Inflammatory macrophage treated with lipopolysaccharide for 4 hours (primary cell): ENCODE measurements around the gene SLC25A38.

Experiments used
- DNase-seq: peaks from one replicate; pipeline ENCODE4 v3.0.0-alpha.2; 2020

Gene SLC25A38

DNA sequence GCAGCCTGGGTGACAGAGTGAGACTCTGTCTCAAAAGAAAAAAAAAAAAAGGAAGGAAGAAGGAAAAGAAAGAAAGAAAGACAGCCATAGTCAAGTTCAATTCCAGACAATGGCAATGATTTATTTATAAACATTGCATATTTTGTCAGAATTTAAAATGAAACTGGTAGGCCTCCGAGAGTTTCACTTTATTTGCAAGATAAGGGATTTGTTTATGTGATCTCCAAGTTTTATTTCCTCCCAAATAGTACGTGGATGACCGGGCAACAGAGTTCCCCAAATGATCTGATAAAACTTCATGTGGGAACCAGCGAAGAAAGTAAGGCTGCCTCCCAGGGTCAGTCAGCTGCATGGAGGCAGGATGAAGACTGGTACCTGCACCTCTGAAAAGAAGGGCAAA, 55.7 kb downstream of the SLC25A38 start:
- DNase-seq: no peak

DNA sequence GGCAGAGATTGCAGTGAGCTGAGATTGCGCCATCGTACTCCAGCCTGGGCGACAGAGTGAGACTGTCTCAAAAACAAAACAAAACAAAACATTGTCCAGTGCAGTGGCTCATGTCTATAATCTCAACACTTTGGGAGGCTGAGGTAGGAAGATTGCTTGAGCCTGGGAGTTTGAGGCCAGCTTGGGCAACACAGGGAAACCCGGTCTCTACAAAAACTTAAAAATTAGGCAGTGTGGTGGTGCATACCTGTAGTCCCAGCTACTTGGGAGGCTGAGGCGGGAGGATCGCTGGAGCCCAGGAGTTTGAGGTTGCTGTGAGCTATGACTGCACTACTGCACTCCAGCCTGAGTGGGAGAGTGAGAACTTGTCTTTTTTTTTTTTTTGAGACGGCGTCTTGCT, 57.1 kb downstream of the SLC25A38 start:
- no peak for DNase-seq

DNA sequence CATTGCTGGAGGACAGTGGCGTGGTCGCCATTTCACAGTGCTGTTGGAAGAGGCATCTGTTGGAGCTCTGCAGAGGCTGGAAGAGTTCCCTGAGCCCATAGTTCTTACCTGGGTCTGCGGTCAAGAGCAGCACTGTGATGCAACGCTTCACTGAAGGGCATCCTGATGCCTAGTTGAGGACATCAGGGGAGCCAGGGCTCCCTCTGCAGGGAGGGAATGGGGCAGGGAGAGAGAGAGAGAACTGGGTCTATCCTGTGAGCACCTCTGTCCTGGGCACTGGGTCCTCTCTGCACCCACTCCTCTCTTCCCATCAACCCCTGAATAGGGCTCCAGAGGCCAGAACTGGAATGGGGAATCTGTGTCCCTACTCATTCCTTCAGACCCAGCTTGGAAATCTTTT, 60.4 kb downstream of the SLC25A38 start:
- DNase-seq: no peak

DNA sequence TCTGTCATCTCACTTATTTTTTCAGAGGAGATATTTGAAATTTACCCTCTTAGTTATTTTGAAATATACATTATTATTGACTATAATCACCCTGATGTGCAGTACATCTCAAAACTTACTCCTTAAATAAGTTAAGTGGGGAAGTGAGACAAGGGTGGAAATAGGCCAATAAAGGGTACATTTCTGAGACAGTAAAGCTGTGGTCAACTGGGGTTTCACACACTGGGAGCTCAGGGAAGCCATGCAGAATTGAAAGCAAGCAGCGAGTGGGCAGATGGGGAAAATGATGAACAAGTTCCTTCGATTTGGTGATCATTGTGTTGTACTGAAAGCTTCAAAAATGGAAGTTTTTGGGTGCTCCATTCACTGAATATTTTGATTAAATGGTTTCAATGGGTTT, 62.8 kb downstream of the SLC25A38 start:
- DNase-seq: peak; percentile 46

DNA sequence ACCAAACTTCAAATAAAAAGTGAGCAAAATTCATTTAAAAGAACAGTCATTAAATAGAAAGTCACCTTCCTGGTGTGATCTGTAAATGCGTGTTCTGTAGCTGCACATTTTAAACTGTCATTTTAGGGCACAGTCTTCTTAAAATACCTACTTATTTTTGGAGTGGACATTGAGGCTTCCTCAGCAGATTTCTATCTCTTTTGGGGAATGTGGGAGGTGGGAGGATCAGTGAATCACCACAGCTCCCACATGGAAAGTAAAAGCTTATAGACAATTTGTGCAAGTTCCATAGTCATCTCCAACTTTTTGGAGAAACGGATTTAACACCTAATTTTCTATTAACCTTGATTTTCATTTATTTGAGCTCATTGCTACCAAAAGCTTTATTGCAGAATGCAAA, 63.3 kb downstream of the SLC25A38 start:
- DNase-seq: no peak
